Panc1 (cell line): ENCODE results near the gene EGFL7. TPM values are rescaled to one million over a fixed set of nuclear protein-coding genes. Genes with fewer than 3 reads are reported as not detected.

ENCODE experiments used
- ATAC-seq: fragments of 200-7000 bp; cut with Tn5 transposase; 2 replicates; pipeline ENCODE4 v1.9.1; 2020; ENCODE audit warnings: mild to moderate bottlenecking, moderate library complexity
- BruUV-seq: library from RNA; stranded (reverse); fragments of 400-500 nt; replicated peaks from 2 replicates; lab custom pipeline; 2021; lab: Mats Ljungman, UMichigan
- CTCF ChIA-PET: fragments of 300-600 bp; sonication (Branson Sonifier 250); formaldehyde crosslinking; loops from one replicate; lab custom pipeline; 2022; ENCODE audit warnings: antibody characterized with exemption; lab: Charles Lee
- POLR2A ChIA-PET: fragments of 300-600 bp; sonication (Branson Sonifier 250); formaldehyde crosslinking; loops from one replicate; lab custom pipeline; 2022; ENCODE audit warnings: antibody characterized with exemption; lab: Charles Lee
- DNase-seq: peaks from one replicate; pipeline ENCODE4 v3.0.0-alpha.2; 2010; ENCODE audit warnings: low read depth, low spot score
- H3K27ac ChIP-seq: 2 replicates; pipeline ENCODE4 v1.5.1; 2011; ENCODE audit warnings: mild to moderate bottlenecking, low read length, inconsistent platforms
- H3K27me3 ChIP-seq: fragments of 200-500 bp; sonication (Bioruptor generic); 2 replicates; pipeline ENCODE4 v1.6.0; 2014; ENCODE audit warnings: low read length, inconsistent platforms; ENCODE audit not compliant: control insufficient read depth, insufficient read depth
- H3K36me3 ChIP-seq: fragments of 200-500 bp; sonication (Bioruptor generic); 2 replicates; pipeline ENCODE4 v1.5.1; 2014; ENCODE audit warnings: inconsistent platforms, mild to moderate bottlenecking, low read length, moderate library complexity; ENCODE audit not compliant: control insufficient read depth, insufficient read depth
- H3K4me1 ChIP-seq: 2 replicates; pipeline ENCODE4 v1.5.1; 2011; ENCODE audit warnings: inconsistent platforms, mild to moderate bottlenecking, low read length, moderate library complexity; ENCODE audit not compliant: control insufficient read depth, insufficient read depth
- H3K4me3 ChIP-seq, 2 experiments: 2 replicates each; pipeline ENCODE4 v1.5.1; 2011 to 2012; ENCODE audit warnings: low read depth in 2 of 2, low read length in 2 of 2, mild to moderate bottlenecking in 2 of 2, inconsistent platforms in 1 of 2, moderate library complexity in 1 of 2
- H3K9me3 ChIP-seq: fragments of 200-500 bp; sonication (Bioruptor generic); 2 replicates; pipeline ENCODE4 v1.5.1; 2014; ENCODE audit warnings: low read depth, mild to moderate bottlenecking, inconsistent platforms, low read length, moderate library complexity; ENCODE audit not compliant: control insufficient read depth, insufficient read depth
- POLR2AphosphoS5 ChIP-seq: IDR thresholded peaks from 2 replicates; pipeline ENCODE4 v1.6.1; 2012; ENCODE audit warnings: mild to moderate bottlenecking, low read depth, low read length, moderate library complexity
- SIN3A ChIP-seq: IDR thresholded peaks from 2 replicates; pipeline ENCODE4 v1.6.1; 2012; ENCODE audit warnings: low read depth, mild to moderate bottlenecking, low read length, moderate library complexity, borderline replicate concordance; ENCODE audit not compliant: insufficient read depth
- TCF7L2 ChIP-seq: IDR thresholded peaks from 2 replicates; pipeline ENCODE4 v1.6.1; 2011; ENCODE audit warnings: mild to moderate bottlenecking, low read depth, low read length, inconsistent platforms
- in situ Hi-C: cut with HindIII; loops from 2 replicates; pipeline ENCODE4 v1.10.0; 2016; ENCODE audit warnings: low sequenced_read_pairs, low pct_unique_long_range_greater_than_20kb
- intact Hi-C: fragments of 100-400 bp; cut with micrococcal nuclease; formaldehyde crosslinking; loops from one replicate; pipeline ENCODE4 v1.10.0; 2022; ENCODE audit not compliant: unreplicated experiment
- total RNA-seq: library from RNA; stranded (reverse); gene quantifications from one replicate; pipeline ENCODE4 v1.2.1, GENCODE V29; 2021; ENCODE audit not compliant: unreplicated experiment
- TF ChIP-seq, protein P1 (sequence below): fragments of 450-650 bp; IDR thresholded peaks from 2 replicates; pipeline ENCODE4 v1.5.1; 2017; ENCODE audit warnings: mild to moderate bottlenecking
- TF ChIP-seq, protein P2 (sequence below), 2 experiments: IDR thresholded peaks; 2 replicates each; pipeline ENCODE4 v1.6.1; 2011 to 2012; ENCODE audit warnings: low read depth in 2 of 2, control low read depth in 1 of 2, low read length in 1 of 2, mild to moderate bottlenecking in 1 of 2, moderate library complexity in 1 of 2; ENCODE audit not compliant: insufficient read depth in 1 of 2

Gene EGFL7
- total RNA-seq, 1 experiment from 2014 or later: 42.3 TPM

DNA sequence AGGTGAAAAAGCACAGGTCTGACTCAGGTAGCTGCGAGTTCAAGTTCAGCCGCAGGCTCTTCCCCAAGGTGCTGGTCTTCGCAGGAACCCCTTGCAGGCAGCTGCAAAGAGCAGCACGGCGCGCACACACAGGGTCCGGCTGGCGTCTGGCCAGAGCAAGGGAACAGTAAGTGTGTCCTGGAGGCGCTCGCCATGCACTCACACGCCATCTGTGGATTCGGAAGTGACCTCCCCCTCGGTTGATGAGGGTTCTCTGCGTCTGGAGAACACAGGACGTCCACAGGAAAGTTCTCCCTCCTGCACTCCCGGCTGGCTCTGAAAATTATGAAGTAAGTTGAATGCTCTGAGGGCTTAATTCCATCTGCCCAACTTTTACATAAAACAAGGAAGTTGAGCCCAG lies 14.0 kb upstream of the EGFL7 start:
- ATAC-seq: no peak
- TF ChIP-seq, protein P1, sequence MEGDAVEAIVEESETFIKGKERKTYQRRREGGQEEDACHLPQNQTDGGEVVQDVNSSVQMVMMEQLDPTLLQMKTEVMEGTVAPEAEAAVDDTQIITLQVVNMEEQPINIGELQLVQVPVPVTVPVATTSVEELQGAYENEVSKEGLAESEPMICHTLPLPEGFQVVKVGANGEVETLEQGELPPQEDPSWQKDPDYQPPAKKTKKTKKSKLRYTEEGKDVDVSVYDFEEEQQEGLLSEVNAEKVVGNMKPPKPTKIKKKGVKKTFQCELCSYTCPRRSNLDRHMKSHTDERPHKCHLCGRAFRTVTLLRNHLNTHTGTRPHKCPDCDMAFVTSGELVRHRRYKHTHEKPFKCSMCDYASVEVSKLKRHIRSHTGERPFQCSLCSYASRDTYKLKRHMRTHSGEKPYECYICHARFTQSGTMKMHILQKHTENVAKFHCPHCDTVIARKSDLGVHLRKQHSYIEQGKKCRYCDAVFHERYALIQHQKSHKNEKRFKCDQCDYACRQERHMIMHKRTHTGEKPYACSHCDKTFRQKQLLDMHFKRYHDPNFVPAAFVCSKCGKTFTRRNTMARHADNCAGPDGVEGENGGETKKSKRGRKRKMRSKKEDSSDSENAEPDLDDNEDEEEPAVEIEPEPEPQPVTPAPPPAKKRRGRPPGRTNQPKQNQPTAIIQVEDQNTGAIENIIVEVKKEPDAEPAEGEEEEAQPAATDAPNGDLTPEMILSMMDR: no peak
- TF ChIP-seq, protein P2, sequence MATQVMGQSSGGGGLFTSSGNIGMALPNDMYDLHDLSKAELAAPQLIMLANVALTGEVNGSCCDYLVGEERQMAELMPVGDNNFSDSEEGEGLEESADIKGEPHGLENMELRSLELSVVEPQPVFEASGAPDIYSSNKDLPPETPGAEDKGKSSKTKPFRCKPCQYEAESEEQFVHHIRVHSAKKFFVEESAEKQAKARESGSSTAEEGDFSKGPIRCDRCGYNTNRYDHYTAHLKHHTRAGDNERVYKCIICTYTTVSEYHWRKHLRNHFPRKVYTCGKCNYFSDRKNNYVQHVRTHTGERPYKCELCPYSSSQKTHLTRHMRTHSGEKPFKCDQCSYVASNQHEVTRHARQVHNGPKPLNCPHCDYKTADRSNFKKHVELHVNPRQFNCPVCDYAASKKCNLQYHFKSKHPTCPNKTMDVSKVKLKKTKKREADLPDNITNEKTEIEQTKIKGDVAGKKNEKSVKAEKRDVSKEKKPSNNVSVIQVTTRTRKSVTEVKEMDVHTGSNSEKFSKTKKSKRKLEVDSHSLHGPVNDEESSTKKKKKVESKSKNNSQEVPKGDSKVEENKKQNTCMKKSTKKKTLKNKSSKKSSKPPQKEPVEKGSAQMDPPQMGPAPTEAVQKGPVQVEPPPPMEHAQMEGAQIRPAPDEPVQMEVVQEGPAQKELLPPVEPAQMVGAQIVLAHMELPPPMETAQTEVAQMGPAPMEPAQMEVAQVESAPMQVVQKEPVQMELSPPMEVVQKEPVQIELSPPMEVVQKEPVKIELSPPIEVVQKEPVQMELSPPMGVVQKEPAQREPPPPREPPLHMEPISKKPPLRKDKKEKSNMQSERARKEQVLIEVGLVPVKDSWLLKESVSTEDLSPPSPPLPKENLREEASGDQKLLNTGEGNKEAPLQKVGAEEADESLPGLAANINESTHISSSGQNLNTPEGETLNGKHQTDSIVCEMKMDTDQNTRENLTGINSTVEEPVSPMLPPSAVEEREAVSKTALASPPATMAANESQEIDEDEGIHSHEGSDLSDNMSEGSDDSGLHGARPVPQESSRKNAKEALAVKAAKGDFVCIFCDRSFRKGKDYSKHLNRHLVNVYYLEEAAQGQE (IDR thresholded peaks at IDR 0.05; ENCODE audit: insufficient read depth in 1 of 2, low read depth in 2 of 2, low read length in 1 of 2): no peak
- no peak for TF ChIP-seq TCF7L2
- TF ChIP-seq SIN3A: no peak
- TF ChIP-seq POLR2AphosphoS5: no peak
- H3K4me1 ChIP-seq: no peaks in the 10 kb centered on the region; the same call in 1 of the 2 replicates
- no peaks in the 10 kb centered on the region for H3K27me3 ChIP-seq
- in situ Hi-C loops: no loop called here
- H3K27ac ChIP-seq: no peak overlapping the region
- H3K4me3 ChIP-seq: no peak overlapping the region
- no peaks in the 10 kb centered on the region for H3K9me3 ChIP-seq
- no peaks in the 10 kb centered on the region for H3K36me3 ChIP-seq
- no TSS peak for BruUV-seq
- CTCF ChIA-PET: no interaction called here
- no peak for DNase-seq
- POLR2A ChIA-PET: no interaction called here
- intact Hi-C loops: no loop called here

DNA sequence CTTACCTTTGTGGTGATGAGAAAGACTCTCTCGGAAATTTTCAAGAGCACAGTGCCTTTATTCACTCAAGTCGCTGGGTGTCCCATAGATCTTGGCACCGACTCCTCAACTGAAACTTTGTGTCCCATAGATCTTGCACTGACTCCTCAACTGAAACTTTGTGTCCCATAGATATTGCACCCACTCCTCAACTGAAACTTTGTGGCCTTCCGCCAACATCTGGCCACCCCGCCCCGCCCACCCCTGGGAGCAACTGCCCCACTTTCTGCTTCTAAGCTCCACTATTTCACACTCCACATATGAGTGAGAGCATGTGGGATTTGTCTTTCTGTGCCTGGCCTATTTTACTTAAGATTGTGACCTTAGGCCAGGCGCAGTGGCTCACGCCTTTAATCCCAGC lies 12.7 kb upstream of the EGFL7 start:
- no peak for TF ChIP-seq POLR2AphosphoS5
- POLR2A ChIA-PET: no interaction called here
- CTCF ChIA-PET: no interaction called here
- Histone ChIP-seq H3K4me1 (no peaks in the 10 kb centered on the region; the same call in 1 of the 2 replicates), H3K27ac (no peak overlapping the region), H3K36me3 (no peaks in the 10 kb centered on the region), H3K27me3 (no peaks in the 10 kb centered on the region), H3K4me3 (no peak overlapping the region), H3K9me3 (no peaks in the 10 kb centered on the region)
- ATAC-seq: no peak
- DNase-seq: no peak
- BruUV-seq: no TSS peak
- intact Hi-C loops: no loop called here
- in situ Hi-C loops: no loop called here

DNA sequence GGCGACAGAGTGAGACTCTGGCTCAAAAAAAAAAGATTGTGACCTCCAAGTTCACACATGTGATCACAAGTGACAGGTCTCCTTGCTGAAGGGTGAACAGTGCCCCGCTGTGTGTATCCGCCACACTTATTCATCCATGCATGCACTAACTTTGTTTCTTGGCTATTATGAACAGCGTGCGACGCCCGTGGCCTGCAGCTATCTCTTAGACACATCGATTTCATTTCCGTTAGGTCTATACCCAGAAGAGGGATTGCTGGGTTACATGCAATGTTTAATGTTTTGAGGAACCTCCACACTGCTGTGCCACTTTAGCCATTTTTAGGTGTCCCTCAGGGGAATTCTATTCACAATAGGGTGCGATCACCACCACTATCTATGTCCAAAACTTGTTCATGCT lies 12.1 kb upstream of the EGFL7 start:
- DNase-seq (no peak), ATAC-seq (no peak)
- Histone ChIP-seq H3K9me3 (no peaks in the 10 kb centered on the region), H3K27ac (no peak overlapping the region), H3K36me3 (no peaks in the 10 kb centered on the region), H3K4me3 (no peak overlapping the region), H3K4me1 (no peaks in the 10 kb centered on the region; the same call in none of the 2 replicates), H3K27me3 (no peaks in the 10 kb centered on the region)
- intact Hi-C loops (no loop called here), in situ Hi-C loops (no loop called here)
- ChIA-PET POLR2A (interaction anchor here (0.6 kb wide), 1 partner anchor 175 kb away, joined by 3 read pairs; no protein-coding TSS in a partner anchor), CTCF (no interaction called here)
- TF ChIP-seq TCF7L2: no peak
- TF ChIP-seq, protein P1: no peak
- TF ChIP-seq, protein P2 (IDR thresholded peaks at IDR 0.05; ENCODE audit: insufficient read depth in 1 of 2, low read depth in 2 of 2, low read length in 1 of 2): no peak
- BruUV-seq: no TSS peak
